ENCODE measurements around the gene PTPN2. TPM values are rescaled to one million over a fixed set of nuclear protein-coding genes. Genes with fewer than 3 reads are reported as not detected.

PTPN2 gene
- polyA plus RNA-seq, 1 donor from 2014 or later = 45.7 TPM

GRCh38 chr18:12839526-12840196, 44.4 kb downstream of the PTPN2 start:
- no peak for TF ChIP-seq REST (IDR thresholded peaks at IDR 0.05; ENCODE audit: borderline replicate concordance)
- TF ChIP-seq TAF1 (IDR thresholded peaks at IDR 0.05; ENCODE audit: low read depth) = no peak
- TF ChIP-seq MXI1 (conservative IDR thresholded peaks at IDR 0.05; ENCODE audit: poor library complexity, severe bottlenecking) = no peak
- TF ChIP-seq EZH2 (IDR thresholded peaks at IDR 0.05; ENCODE audit: borderline replicate concordance, insufficient read depth, low read length, poor library complexity, severe bottlenecking) = no peak
- no peak overlapping the region for H2AFZ ChIP-seq (ENCODE audit: low read depth, low read length)
- no peak overlapping the region for H3K27ac ChIP-seq (ENCODE audit: low read length)
- H3K9me2 ChIP-seq (ENCODE audit: insufficient read depth, low read length) = no peaks in the 10 kb centered on the region
- no peak overlapping the region for H3K9ac ChIP-seq (ENCODE audit: low read length)
- H3F3A ChIP-seq (ENCODE audit: insufficient read depth, low read length, poor library complexity, severe bottlenecking) = no peaks in the 10 kb centered on the region
- H3K36me3 ChIP-seq (ENCODE audit: insufficient read depth, low read length) = no peaks in the 10 kb centered on the region
- no peaks in the 10 kb centered on the region for H4K20me1 ChIP-seq (ENCODE audit: insufficient read depth)
- H3K4me2 ChIP-seq (ENCODE audit: low read length) = no peak overlapping the region
- no peaks in the 10 kb centered on the region for H3K27me3 ChIP-seq (ENCODE audit: insufficient read depth, low read depth, low read length)
- H3K4me3 ChIP-seq (ENCODE audit: low read length) = no peak overlapping the region
- H3K79me2 ChIP-seq (replicated peaks; ENCODE audit: insufficient read depth, low read length) = no peaks in the 10 kb centered on the region
- no peaks in the 10 kb centered on the region for H3K9me3 ChIP-seq (ENCODE audit: low read length)

- Histone ChIP-seq H3K27ac (ENCODE audit: low read length) (no peak overlapping the region), H4K20me1 (ENCODE audit: insufficient read depth) (no peaks in the 10 kb centered on the region), H3K36me3 (ENCODE audit: insufficient read depth, low read length) (no peaks in the 10 kb centered on the region), H3F3A (ENCODE audit: insufficient read depth, low read length, poor library complexity, severe bottlenecking) (no peaks in the 10 kb centered on the region), H3K4me3 (ENCODE audit: low read length) (no peak overlapping the region), H2AFZ (ENCODE audit: low read depth, low read length) (no peak overlapping the region), H3K9me2 (ENCODE audit: insufficient read depth, low read length) (no peaks in the 10 kb centered on the region), H3K79me2 (replicated peaks; ENCODE audit: insufficient read depth, low read length) (no peaks in the 10 kb centered on the region), H3K9ac (ENCODE audit: low read length) (no peak overlapping the region), H3K27me3 (ENCODE audit: insufficient read depth, low read depth, low read length) (no peaks in the 10 kb centered on the region), H3K4me2 (ENCODE audit: low read length) (no peak overlapping the region), H3K9me3 (ENCODE audit: low read length) (no peaks in the 10 kb centered on the region)
- TF ChIP-seq POLR2AphosphoS5 (IDR thresholded peaks at IDR 0.05) (no peak), TAF1 (IDR thresholded peaks at IDR 0.05; ENCODE audit: low read depth) (no peak), RAD21 (conservative IDR thresholded peaks at IDR 0.05) (no peak), REST (IDR thresholded peaks at IDR 0.05; ENCODE audit: borderline replicate concordance) (no peak), MXI1 (conservative IDR thresholded peaks at IDR 0.05; ENCODE audit: poor library complexity, severe bottlenecking) (no peak), CTCF (IDR thresholded peaks at IDR 0.05; ENCODE audit: poor library complexity, severe bottlenecking) (no peak), SMC3 (conservative IDR thresholded peaks at IDR 0.05; ENCODE audit: poor library complexity) (no peak), EZH2 (IDR thresholded peaks at IDR 0.05; ENCODE audit: borderline replicate concordance, insufficient read depth, low read length, poor library complexity, severe bottlenecking) (no peak), EP300 (conservative IDR thresholded peaks at IDR 0.05; ENCODE audit: poor library complexity, severe bottlenecking) (no peak)
Measured at GRCh38 chr18:12839057-12839525, 44.9 kb downstream of the PTPN2 start.

All from neural cell (in vitro differentiated cells).